Measurements from ENCODE around the gene IKZF4.

- TF ChIP-seq CTCF (IDR thresholded peaks at IDR 0.05) (no peak), POLR2AphosphoS5 (IDR thresholded peaks at IDR 0.05) (peak in 1 of 3 donors; percentile 49), POLR2A (IDR thresholded peaks at IDR 0.05) (no peak)
Measured at GRCh38 chr12:56020423-56021184, at the start of gene IKZF4.
